ENCODE measurements around the gene MESP2. TPM values are rescaled to one million over a fixed set of nuclear protein-coding genes. Genes with fewer than 3 reads are reported as not detected.
A peak's percentile ranks its signal among the peaks of the same experiment; 100 is the strongest.

The MESP2 gene
- total RNA-seq, 1 experiment from 2014 or later = not detected

GRCh38 chr15:89806559-89807550 lies 30.7 kb downstream of the MESP2 start:
- Mint-ChIP-seq H3K36me3 (ENCODE audit: insufficient read depth, unreplicated experiment) (peaks cover 88% of the 10 kb centered on the region), H3K4me1 (ENCODE audit: insufficient read depth, unreplicated experiment) (peaks cover 29% of the 10 kb centered on the region), H3K27ac (ENCODE audit: low read depth, unreplicated experiment) (peak overlapping the region; percentile 33), H3K27me3 (ENCODE audit: insufficient read depth, unreplicated experiment) (no peaks in the 10 kb centered on the region), H3K4me3 (ENCODE audit: unreplicated experiment) (no peak overlapping the region), H3K9me3 (ENCODE audit: unreplicated experiment) (no peaks in the 10 kb centered on the region)
- CTCF ChIA-PET = interaction anchor here (0.6 to 1.6 kb wide), 2 partner anchors 26 to 44 kb away, joined by 3 read pairs; no protein-coding TSS in a partner anchor
- BruUV-seq (replicated peaks) = no TSS peak
- no peak for DNase-seq (ENCODE audit: unreplicated experiment)
- no peak for TF ChIP-seq CTCF (IDR thresholded peaks at IDR 0.05; ENCODE audit: unreplicated experiment)
- intact Hi-C loops (cut with micrococcal nuclease) = no loop called here
- POLR2A ChIA-PET = no interaction called here

GRCh38 chr15:89807689-89808088 lies 31.6 kb downstream of the MESP2 start:
- H3K27ac Mint-ChIP-seq (ENCODE audit: low read depth, unreplicated experiment) = peak overlapping the region; percentile 33
- no peaks in the 10 kb centered on the region for H3K9me3 Mint-ChIP-seq (ENCODE audit: unreplicated experiment)
- no TSS peak for BruUV-seq (replicated peaks)
- CTCF ChIA-PET = interaction anchor here (0.8 to 1.0 kb wide), 2 partner anchors 37 to 47 kb away, joined by 3 read pairs; no protein-coding TSS in a partner anchor
- H3K4me1 Mint-ChIP-seq (ENCODE audit: insufficient read depth, unreplicated experiment) = peaks cover 33% of the 10 kb centered on the region
- no peaks in the 10 kb centered on the region for H3K27me3 Mint-ChIP-seq (ENCODE audit: insufficient read depth, unreplicated experiment)
- no peak overlapping the region for H3K4me3 Mint-ChIP-seq (ENCODE audit: unreplicated experiment)
- TF ChIP-seq CTCF (IDR thresholded peaks at IDR 0.05; ENCODE audit: unreplicated experiment) = no peak
- POLR2A ChIA-PET = no interaction called here
- peaks cover 86% of the 10 kb centered on the region for H3K36me3 Mint-ChIP-seq (ENCODE audit: insufficient read depth, unreplicated experiment)
- no peak for DNase-seq (ENCODE audit: unreplicated experiment)
- intact Hi-C loops (cut with micrococcal nuclease) = no loop called here

- H3K9me3 Mint-ChIP-seq (ENCODE audit: unreplicated experiment) = no peaks in the 10 kb centered on the region
- DNase-seq (ENCODE audit: unreplicated experiment) = no peak
- no peak for TF ChIP-seq CTCF (IDR thresholded peaks at IDR 0.05; ENCODE audit: unreplicated experiment)
- ChIA-PET CTCF (interaction anchor here (0.8 to 1.0 kb wide), 4 partner anchors 10 to 48 kb away, joined by 3 to 4 read pairs (median 3); no protein-coding TSS in a partner anchor), POLR2A (interaction anchor here (1.0 kb wide), 1 partner anchor 13 kb away, joined by 3 read pairs; no protein-coding TSS in a partner anchor)
- H3K4me1 Mint-ChIP-seq (ENCODE audit: insufficient read depth, unreplicated experiment) = peaks cover 33% of the 10 kb centered on the region
- no TSS peak for BruUV-seq (replicated peaks)
- H3K27me3 Mint-ChIP-seq (ENCODE audit: insufficient read depth, unreplicated experiment) = no peaks in the 10 kb centered on the region
- peak overlapping the region; percentile 33 for H3K27ac Mint-ChIP-seq (ENCODE audit: low read depth, unreplicated experiment)
- H3K36me3 Mint-ChIP-seq (ENCODE audit: insufficient read depth, unreplicated experiment) = peaks cover 83% of the 10 kb centered on the region
- intact Hi-C loops (cut with micrococcal nuclease) = no loop called here
- no peak overlapping the region for H3K4me3 Mint-ChIP-seq (ENCODE audit: unreplicated experiment)
These were observed 32.2 kb downstream of the MESP2 start for GRCh38 chr15:89808160-89808870.
